ENCODE measurements around the gene NEU4. TPM values are rescaled to one million over a fixed set of nuclear protein-coding genes. Genes with fewer than 3 reads are reported as not detected.

Gene NEU4
- total RNA-seq, 1 donor from 2014 or later = 0.31 TPM

- Mint-ChIP-seq H3K9me3 (no peaks in the 10 kb centered on the region), H3K27me3 (peaks cover 21% of the 10 kb centered on the region), H3K27ac (peak overlapping the region; percentile 91), H3K4me1 (peaks cover 39% of the 10 kb centered on the region), H3K36me3 (ENCODE audit: low read depth) (no peaks in the 10 kb centered on the region), H3K4me3 (no peak overlapping the region)
- intact Hi-C loops (cut with micrococcal nuclease) = loop anchor here (1.0 to 5.0 kb wide), 4 partner anchors 15 to 71 kb away; no protein-coding TSS in a partner anchor
- ATAC-seq (ENCODE audit: low read depth) (peak; percentile 13), DNase-seq (no peak)
- TF ChIP-seq CTCF (IDR thresholded peaks at IDR 0.05) = no peak
- POLR2A ChIA-PET = interaction anchor here (0.9 to 2.3 kb wide), 8 partner anchors 10 to 173 kb away, joined by 3 to 23 read pairs (median 8); partner anchors contain the start of genes D2HGDH, DTYMK and ING5
- CTCF ChIA-PET = no interaction called here
Measured at GRCh38 chr2:241859017-241859435, 50.0 kb downstream of the NEU4 start.

GRCh38 chr2:241859436-241860183 lies 50.6 kb downstream of the NEU4 start:
- Mint-ChIP-seq H3K27me3 (peaks cover 26% of the 10 kb centered on the region), H3K36me3 (ENCODE audit: low read depth) (no peaks in the 10 kb centered on the region), H3K4me1 (peaks cover 41% of the 10 kb centered on the region), H3K9me3 (no peaks in the 10 kb centered on the region), H3K27ac (peak overlapping the region; percentile 91), H3K4me3 (peak overlapping the region; percentile 79)
- ChIA-PET POLR2A (interaction anchor here (0.7 to 2.3 kb wide), 10 partner anchors 9 to 173 kb away, joined by 3 to 23 read pairs (median 8); partner anchors contain the start of genes D2HGDH, DTYMK and ING5), CTCF (no interaction called here)
- intact Hi-C loops (cut with micrococcal nuclease) = loop anchor here (1.0 to 5.0 kb wide), 4 partner anchors 15 to 71 kb away; no protein-coding TSS in a partner anchor
- peak; percentile 62 for ATAC-seq (ENCODE audit: low read depth)
- DNase-seq = peak; percentile 55
- no peak for TF ChIP-seq CTCF (IDR thresholded peaks at IDR 0.05)

GRCh38 chr2:241860184-241861078 lies 51.4 kb downstream of the NEU4 start:
- peak overlapping the region; percentile 91 for H3K27ac Mint-ChIP-seq
- POLR2A ChIA-PET = interaction anchor here (0.7 to 2.3 kb wide), 9 partner anchors 8 to 174 kb away, joined by 3 to 23 read pairs (median 8); partner anchors contain the start of genes D2HGDH, DTYMK and ING5
- TF ChIP-seq CTCF (IDR thresholded peaks at IDR 0.05) = no peak
- H3K4me1 Mint-ChIP-seq = peaks cover 41% of the 10 kb centered on the region
- no peaks in the 10 kb centered on the region for H3K9me3 Mint-ChIP-seq
- no peak for DNase-seq
- no peak for ATAC-seq (ENCODE audit: low read depth)
- CTCF ChIA-PET = no interaction called here
- no peak overlapping the region for H3K4me3 Mint-ChIP-seq
- intact Hi-C loops (cut with micrococcal nuclease) = no loop called here
- no peaks in the 10 kb centered on the region for H3K36me3 Mint-ChIP-seq (ENCODE audit: low read depth)
- peaks cover 31% of the 10 kb centered on the region for H3K27me3 Mint-ChIP-seq

- POLR2A ChIA-PET = no interaction called here
- Mint-ChIP-seq H3K36me3 (ENCODE audit: low read depth) (no peaks in the 10 kb centered on the region), H3K4me3 (peak overlapping the region; percentile 3), H3K9me3 (no peaks in the 10 kb centered on the region), H3K4me1 (peaks cover 45% of the 10 kb centered on the region), H3K27me3 (peaks cover 36% of the 10 kb centered on the region), H3K27ac (no peak overlapping the region)
- no peak for ATAC-seq (ENCODE audit: low read depth)
- DNase-seq = no peak
- CTCF ChIA-PET = no interaction called here
- intact Hi-C loops (cut with micrococcal nuclease) = no loop called here
- no peak for TF ChIP-seq CTCF (IDR thresholded peaks at IDR 0.05)
Measured at GRCh38 chr2:241861264-241861663, 52.3 kb downstream of the NEU4 start.

GRCh38 chr2:241862093-241862492 lies 53.1 kb downstream of the NEU4 start:
- intact Hi-C loops (cut with micrococcal nuclease) = no loop called here
- Mint-ChIP-seq H3K4me1 (peaks cover 45% of the 10 kb centered on the region), H3K9me3 (no peaks in the 10 kb centered on the region), H3K4me3 (no peak overlapping the region), H3K36me3 (ENCODE audit: low read depth) (no peaks in the 10 kb centered on the region), H3K27ac (no peak overlapping the region), H3K27me3 (peaks cover 36% of the 10 kb centered on the region)
- POLR2A ChIA-PET = no interaction called here
- no peak for ATAC-seq (ENCODE audit: low read depth)
- CTCF ChIA-PET = no interaction called here
- no peak for DNase-seq
- no peak for TF ChIP-seq CTCF (IDR thresholded peaks at IDR 0.05)
